Stomach (tissue), 9 donors: ENCODE results near the gene XCR1. TPM values are rescaled to one million over a fixed set of nuclear protein-coding genes. Genes with fewer than 3 reads are reported as not detected.
"Not testable (repeated sequence)": the region's sequence is repeated elsewhere in the genome, so short reads cannot be mapped to it uniquely, and the experiment has no call there.

Source experiments
- DNase-seq, 2 donors: peaks; one replicate each; pipeline versions ENCODE4 v3.0.0 to v3.0.0-alpha.2; 2013 to 2019
- H3K27ac ChIP-seq, 5 donors: fragments of 200-600 bp in 4 of 5; sonication (generic) in 4 of 5; one replicate each; pipeline ENCODE4 v1.5.1; 2013 to 2019; ENCODE audit warnings: mild to moderate bottlenecking in 1 of 5, moderate library complexity in 1 of 5
- H3K27me3 ChIP-seq, 3 donors: fragments of 200-600 bp; sonication (generic); one replicate each; pipeline ENCODE4 v1.5.1; 2017 to 2019; ENCODE audit warnings: mixed run types in 1 of 3
- H3K36me3 ChIP-seq, 4 donors: fragments of 200-600 bp; sonication (generic); 1 replicate in 3 of 4; 2 replicates in 1 of 4; pipeline ENCODE4 v1.5.1; 2016 to 2019
- H3K4me1 ChIP-seq, 4 donors: fragments of 200-600 bp; sonication (generic); one replicate each; pipeline ENCODE4 v1.5.1; 2016 to 2019
- H3K4me3 ChIP-seq, 4 donors: fragments of 200-600 bp; sonication (generic) in 3 of 4; one replicate each; pipeline ENCODE4 v1.5.1; 2016 to 2019; ENCODE audit warnings: mild to moderate bottlenecking in 1 of 4
- H3K9me3 ChIP-seq, 4 donors: fragments of 200-600 bp; sonication (generic); one replicate each; pipeline ENCODE4 v1.5.1; 2016 to 2019
- EP300 ChIP-seq: sonication (generic); formaldehyde crosslinking; IDR thresholded peaks from one replicate; pipeline ENCODE4 v1.6.1; 2017; ENCODE audit warnings: antibody characterized with exemption
- POLR2A ChIP-seq, 4 donors: fragments of 450-650 bp; IDR thresholded peaks; one replicate each; pipeline ENCODE4 v1.6.1; 2016; ENCODE audit warnings: antibody characterized with exemption in 4 of 4, control low read depth in 2 of 4, mild to moderate bottlenecking in 1 of 4, moderate library complexity in 1 of 4
- POLR2AphosphoS5 ChIP-seq, 3 donors: sonication (generic); formaldehyde crosslinking; IDR thresholded peaks; one replicate each; pipeline ENCODE4 v1.6.1; 2016; ENCODE audit warnings: antibody characterized with exemption in 3 of 3
- WGBS, 5 donors: extraction: QIAGEN DNeasy Blood & Tissue Kit in 3 of 5; methylation state at CpG; one replicate each; pipeline versions ENCODE4 v1.1.5 to v1.1.7; 2013 to 2018; 5-methylcytosine and 5-hydroxymethylcytosine counted together
- intact Hi-C: fragments of 100-400 bp; cut with DNase I; formaldehyde crosslinking; loops from one replicate; pipeline ENCODE4 v1.15.1; 2023; ENCODE audit warnings: low total_unique reads
- polyA plus RNA-seq, 3 donors: library from polyadenylated mRNA; stranded (reverse); fragments of 200-250 nt; gene quantifications; one replicate each; pipeline ENCODE4 v1.2.3, GENCODE V29; 2013
- total RNA-seq, 5 donors: library from RNA; depleted of rRNA; stranded (reverse); fragments of >200 nt; gene quantifications; one replicate each; pipeline versions ENCODE4 v1.1.0 to v1.2.3, GENCODE V29; 2014 to 2016
- TF ChIP-seq, protein P1 (sequence below), 7 experiments: fragments of 450-650 bp in 4 of 7; fragments of 200-600 bp in 3 of 7; sonication (generic) in 3 of 7; IDR thresholded peaks; one replicate each; pipeline ENCODE4 v1.5.1; 2016 to 2019; ENCODE audit warnings: antibody characterized with exemption in 7 of 7, control low read depth in 2 of 7, mild to moderate bottlenecking in 1 of 7
- donor health status: healthy with polysubstance abuse.
- donor health status: Bipolar disorder and iron deficiency.
- donor health status: healthy.

XCR1 gene
- total and polyA plus RNA-seq, 8 donors: under 0.01 to 0.37 (median 0.08) TPM; not detected in 4

DNA sequence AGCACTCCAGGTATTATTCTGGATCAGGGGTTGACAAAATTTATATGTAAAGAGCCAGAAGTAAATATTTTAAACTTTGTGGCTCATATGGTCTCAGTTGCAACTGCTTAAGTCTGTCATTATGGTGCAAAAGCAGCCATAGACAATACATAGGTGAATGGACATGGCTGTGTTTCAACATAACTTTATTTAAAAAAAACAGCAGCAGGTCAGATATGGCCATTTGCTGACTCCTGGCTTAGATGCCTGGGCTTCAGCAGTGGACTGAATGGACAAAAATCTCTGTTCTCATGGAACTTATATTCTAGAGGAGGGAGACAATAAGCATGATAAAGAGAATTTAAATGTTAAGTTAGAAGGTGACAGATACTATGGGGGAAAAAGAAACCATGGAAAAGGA lies 20.0 kb downstream of the XCR1 start:
- no peak for DNase-seq
- intact Hi-C loops: no loop called here
- peak overlapping the region in 3 of 5 donors; percentile 17 to 57 (median 51) for H3K27ac ChIP-seq
- H3K4me1 ChIP-seq: peaks cover 0 to 11% (median 7%) of the 10 kb centered on the region in 4 donors
- H3K27me3 ChIP-seq: no peaks in the 10 kb centered on the region
- H3K36me3 ChIP-seq: no peaks in the 10 kb centered on the region
- no peaks in the 10 kb centered on the region for H3K9me3 ChIP-seq
- no peak overlapping the region for H3K4me3 ChIP-seq
- TF ChIP-seq POLR2A (IDR thresholded peaks at IDR 0.05) (no peak), POLR2AphosphoS5 (IDR thresholded peaks at IDR 0.05) (no peak), EP300 (no peak)
- TF ChIP-seq, protein P1, sequence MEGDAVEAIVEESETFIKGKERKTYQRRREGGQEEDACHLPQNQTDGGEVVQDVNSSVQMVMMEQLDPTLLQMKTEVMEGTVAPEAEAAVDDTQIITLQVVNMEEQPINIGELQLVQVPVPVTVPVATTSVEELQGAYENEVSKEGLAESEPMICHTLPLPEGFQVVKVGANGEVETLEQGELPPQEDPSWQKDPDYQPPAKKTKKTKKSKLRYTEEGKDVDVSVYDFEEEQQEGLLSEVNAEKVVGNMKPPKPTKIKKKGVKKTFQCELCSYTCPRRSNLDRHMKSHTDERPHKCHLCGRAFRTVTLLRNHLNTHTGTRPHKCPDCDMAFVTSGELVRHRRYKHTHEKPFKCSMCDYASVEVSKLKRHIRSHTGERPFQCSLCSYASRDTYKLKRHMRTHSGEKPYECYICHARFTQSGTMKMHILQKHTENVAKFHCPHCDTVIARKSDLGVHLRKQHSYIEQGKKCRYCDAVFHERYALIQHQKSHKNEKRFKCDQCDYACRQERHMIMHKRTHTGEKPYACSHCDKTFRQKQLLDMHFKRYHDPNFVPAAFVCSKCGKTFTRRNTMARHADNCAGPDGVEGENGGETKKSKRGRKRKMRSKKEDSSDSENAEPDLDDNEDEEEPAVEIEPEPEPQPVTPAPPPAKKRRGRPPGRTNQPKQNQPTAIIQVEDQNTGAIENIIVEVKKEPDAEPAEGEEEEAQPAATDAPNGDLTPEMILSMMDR (IDR thresholded peaks at IDR 0.05): no peak

DNA sequence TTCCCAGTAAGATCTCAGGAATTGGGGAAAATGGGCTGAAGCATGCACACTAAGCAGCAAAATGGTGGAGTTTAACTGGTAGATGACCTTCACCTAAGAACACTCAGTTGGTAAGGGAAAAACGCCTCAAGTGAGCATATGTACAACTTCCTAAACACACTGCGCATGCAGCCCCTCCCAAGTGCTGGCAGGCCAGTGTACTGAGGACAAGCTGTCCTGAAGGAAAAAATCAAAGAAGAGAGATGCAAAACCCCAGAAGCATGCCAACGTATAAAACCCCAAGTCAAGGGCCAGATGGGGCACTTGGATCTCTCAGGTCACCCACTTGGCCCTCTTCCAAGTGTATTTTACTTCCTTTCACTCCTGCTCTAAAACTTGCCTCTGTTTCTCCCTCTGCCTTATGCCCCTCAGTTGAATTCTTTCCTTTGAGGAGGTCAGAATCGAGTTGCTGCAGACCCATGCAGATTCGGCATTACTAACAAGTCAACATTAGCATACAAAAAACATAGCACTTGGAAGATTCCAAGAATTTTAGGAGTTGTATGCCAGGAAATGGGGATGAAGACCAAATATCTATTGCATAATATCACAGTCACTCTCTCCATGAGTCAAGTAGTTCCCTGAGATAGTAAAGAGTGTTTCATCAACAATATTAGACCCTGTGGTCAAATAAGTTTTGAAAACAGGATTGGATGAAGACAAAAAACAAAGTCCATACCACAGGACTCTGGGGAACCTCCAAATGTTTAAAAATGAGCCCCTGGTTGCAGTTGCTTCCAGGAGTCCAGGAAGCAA lies 20.8 kb downstream of the XCR1 start:
- peak in 1 of 2 donors; percentile 55 for DNase-seq
- intact Hi-C loops: no loop called here
- Histone ChIP-seq H3K4me3 (no peak overlapping the region), H3K27ac (peak overlapping the region; percentile 24 to 57 (median 51)), H3K27me3 (no peaks in the 10 kb centered on the region), H3K9me3 (no peaks in the 10 kb centered on the region), H3K36me3 (no peaks in the 10 kb centered on the region), H3K4me1 (peaks cover 0 to 11% (median 7%) of the 10 kb centered on the region in 4 donors)
- TF ChIP-seq, protein P1 (IDR thresholded peaks at IDR 0.05): no peak
- no peak for TF ChIP-seq EP300
- peak in 2 of 3 donors; percentile 46 to 66 for TF ChIP-seq POLR2AphosphoS5 (IDR thresholded peaks at IDR 0.05)
- WGBS, 5 donors: 65 to 79% (median 73%) methylated on average over 5 of the region's 5 CpGs

DNA sequence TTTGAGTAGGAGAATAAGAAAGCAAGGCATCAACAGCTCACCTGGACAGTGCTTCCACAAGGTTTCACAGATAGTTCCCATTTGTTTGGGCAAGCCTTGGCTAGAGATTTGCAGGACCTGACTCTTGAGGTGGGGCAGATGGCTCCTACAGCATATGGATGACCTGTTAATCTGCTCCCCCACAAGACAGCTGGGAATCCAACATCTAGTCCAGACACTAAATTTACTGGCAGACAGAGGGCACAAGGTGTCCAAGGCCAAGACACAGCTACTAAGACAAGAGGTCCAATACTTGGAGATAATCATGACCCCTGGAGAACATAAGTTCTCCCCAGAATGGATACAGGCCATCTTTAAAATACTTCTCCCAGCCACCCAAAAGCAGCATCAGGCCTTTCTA lies 23.6 kb downstream of the XCR1 start:
- DNase-seq, H3K27me3 ChIP-seq, H3K4me3 ChIP-seq, H3K27ac ChIP-seq, intact Hi-C loops, H3K36me3 ChIP-seq, H3K9me3 ChIP-seq: not testable (repeated sequence)
- peaks cover 0 to 11% (median 7%) of the 10 kb centered on the region in 4 donors for H3K4me1 ChIP-seq

DNA sequence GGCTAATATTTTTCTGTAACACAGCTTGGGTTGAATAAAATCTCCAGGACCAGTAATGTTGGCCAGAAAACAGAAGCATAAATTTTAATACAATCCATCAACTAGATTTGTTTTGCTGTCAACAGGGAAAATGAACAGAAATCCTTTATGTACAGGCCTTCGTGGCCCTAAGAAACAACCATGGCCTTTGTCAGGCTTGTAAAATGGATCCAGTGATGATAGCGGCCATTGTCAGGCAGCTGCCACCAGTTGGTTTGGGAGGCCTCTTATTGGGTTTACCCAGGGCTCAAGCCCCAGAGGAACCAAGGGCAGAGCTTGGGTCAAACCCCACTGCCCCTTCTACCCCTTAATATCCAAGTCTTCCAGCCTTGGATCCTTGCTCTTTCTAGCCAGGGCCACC lies 26.1 kb downstream of the XCR1 start:
- 89 to 97% (median 93%) methylated on average over 2 of the region's 2 CpGs for WGBS, 5 donors
- no peak overlapping the region for H3K27ac ChIP-seq
- no peak overlapping the region for H3K4me3 ChIP-seq
- TF ChIP-seq, protein P1 (IDR thresholded peaks at IDR 0.05): no peak
- TF ChIP-seq POLR2AphosphoS5 (IDR thresholded peaks at IDR 0.05) (no peak), POLR2A (IDR thresholded peaks at IDR 0.05) (no peak), EP300 (no peak)
- H3K27me3 ChIP-seq: no peaks in the 10 kb centered on the region
- intact Hi-C loops: no loop called here
- H3K36me3 ChIP-seq: no peaks in the 10 kb centered on the region
- no peaks in the 10 kb centered on the region for H3K9me3 ChIP-seq
- no peak for DNase-seq
- H3K4me1 ChIP-seq: peaks cover 2 to 9% (median 5%) of the 10 kb centered on the region in 4 donors

DNA sequence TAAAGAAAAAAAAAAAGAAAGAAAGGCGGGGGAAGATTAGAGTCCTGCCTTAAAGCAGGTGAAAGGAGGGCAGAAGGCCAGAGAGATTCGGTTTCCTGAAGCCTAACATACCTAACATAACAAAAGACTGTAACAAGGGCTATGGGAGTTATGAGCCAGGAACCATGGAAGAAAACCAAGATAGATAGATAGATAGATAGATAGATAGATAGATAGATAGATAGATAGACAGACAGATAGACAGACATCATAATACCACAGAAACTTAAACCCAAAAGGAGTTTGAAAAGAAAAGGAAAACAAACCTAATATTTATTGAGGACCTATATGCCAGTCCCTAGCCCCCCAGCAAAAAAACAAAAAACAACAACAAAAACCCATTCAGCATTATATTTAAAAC lies 29.3 kb downstream of the XCR1 start:
- Histone ChIP-seq H3K36me3 (no peaks in the 10 kb centered on the region), H3K27ac (no peak overlapping the region), H3K4me1 (peaks cover 22 to 32% (median 26%) of the 10 kb centered on the region in 4 donors), H3K4me3 (no peak overlapping the region), H3K9me3 (no peaks in the 10 kb centered on the region), H3K27me3 (no peaks in the 10 kb centered on the region)
- no peak for DNase-seq
- 49 to 70% (median 62%) methylated on average over 2 of the region's 2 CpGs for WGBS, 5 donors
- no peak for TF ChIP-seq POLR2AphosphoS5 (IDR thresholded peaks at IDR 0.05)
- no peak for TF ChIP-seq POLR2A (IDR thresholded peaks at IDR 0.05)
- no peak for TF ChIP-seq EP300
- TF ChIP-seq, protein P1 (IDR thresholded peaks at IDR 0.05): no peak
- intact Hi-C loops: no loop called here

DNA sequence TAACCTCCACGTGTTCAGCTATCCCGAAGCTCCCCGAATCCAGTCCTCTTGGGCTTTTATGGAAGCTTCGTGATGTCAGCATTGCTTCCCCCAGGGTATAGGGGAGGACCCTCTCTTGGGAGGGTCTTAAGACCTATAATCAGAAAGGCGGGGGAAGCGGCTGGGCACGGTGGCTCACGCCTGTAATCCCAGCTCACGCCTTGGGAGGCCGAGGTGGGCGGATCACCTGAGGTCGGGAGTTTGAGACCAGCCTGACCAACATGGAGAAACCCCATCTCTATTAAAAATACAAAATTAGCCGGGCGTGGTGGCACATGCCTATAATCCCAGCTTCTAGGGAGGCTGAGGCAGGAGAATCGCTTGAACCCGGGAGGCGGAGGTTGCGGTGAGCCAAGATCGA lies 29.8 kb downstream of the XCR1 start:
- peaks cover 26 to 36% (median 31%) of the 10 kb centered on the region in 4 donors for H3K4me1 ChIP-seq
- DNase-seq, H3K27me3 ChIP-seq, H3K9me3 ChIP-seq, H3K36me3 ChIP-seq, intact Hi-C loops, H3K4me3 ChIP-seq, H3K27ac ChIP-seq: not testable (repeated sequence)
- WGBS, 5 donors: 89 to 95% (median 92%) methylated on average over 18 to 19 of the region's 19 CpGs
